ENCODE data around the gene NEURL1B.
"Not testable (repeated sequence)": the region's sequence is repeated elsewhere in the genome, so short reads cannot be mapped to it uniquely, and the experiment has no call there.

The NEURL1B gene

DNA sequence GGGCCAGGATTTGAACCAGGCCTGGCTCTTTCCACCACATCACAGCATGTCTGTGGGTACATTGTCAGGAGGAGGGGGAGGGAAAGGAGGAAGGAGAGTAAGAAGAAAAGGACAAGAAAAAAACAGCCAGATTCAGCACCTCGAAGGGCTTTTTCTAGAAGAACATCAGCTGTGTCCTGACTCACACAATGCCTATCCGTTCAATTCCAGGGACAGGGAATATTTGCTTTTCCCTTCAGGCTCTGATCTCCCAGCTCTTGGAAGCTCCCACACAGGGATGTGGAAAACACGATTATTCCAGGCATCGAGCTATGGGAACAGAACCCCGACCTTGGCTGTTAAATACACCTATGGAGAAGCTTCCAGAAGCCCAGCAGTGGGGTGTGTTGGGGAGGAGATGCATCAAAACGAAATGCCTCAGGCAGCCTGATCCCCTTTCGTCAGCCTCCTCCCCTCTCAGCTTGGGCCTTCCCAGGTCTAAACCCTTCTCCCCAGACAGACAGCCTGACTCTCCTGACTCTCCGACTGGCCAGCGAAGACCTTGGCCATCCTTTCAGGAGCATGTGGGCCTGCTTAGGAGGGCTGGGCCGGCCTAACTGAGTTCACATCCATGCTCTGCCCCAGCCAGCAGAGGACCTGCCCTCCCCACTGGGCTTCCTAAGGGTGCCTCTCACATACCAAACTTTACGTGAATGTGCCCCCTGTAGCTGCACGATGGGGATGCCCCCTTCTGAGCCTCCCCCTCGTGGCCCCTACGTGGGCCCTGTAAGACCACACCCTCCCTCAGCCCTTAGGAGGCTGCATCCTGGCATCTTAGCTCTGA is 54.4 kb downstream of the NEURL1B start:
- no peak for DNase-seq (ENCODE audit: low read depth in 2 of 2)

GRCh38 chr5:172696171-172696849 is 55.2 kb downstream of the NEURL1B start:
- no peak for DNase-seq (ENCODE audit: low read depth in 2 of 2)

GRCh38 chr5:172697123-172698121 is 56.4 kb downstream of the NEURL1B start:
- DNase-seq (ENCODE audit: low read depth in 2 of 2) = peak; percentile 72 to 77

DNA sequence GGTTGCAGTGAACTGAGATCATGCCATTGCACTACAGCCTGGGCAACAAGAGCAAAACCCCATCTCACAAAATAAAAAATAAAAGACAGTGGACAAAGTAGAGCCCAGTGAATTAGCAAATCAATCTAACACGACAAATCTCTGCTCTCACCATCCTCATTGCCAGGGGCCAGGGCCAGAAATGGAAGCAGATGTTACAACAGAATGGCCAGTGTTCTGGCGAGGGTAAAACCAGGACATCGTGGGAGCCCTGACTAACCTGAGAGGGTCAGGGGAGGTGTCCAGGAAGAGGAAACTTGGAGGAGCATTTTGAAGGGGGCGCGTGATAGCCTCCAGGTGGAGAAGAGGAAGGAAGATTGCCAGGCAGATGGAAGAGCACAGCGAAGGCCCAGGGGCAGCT is 58.4 kb downstream of the NEURL1B start:
- DNase-seq (ENCODE audit: low read depth in 2 of 2) = no peak

- no peak for DNase-seq (ENCODE audit: low read depth in 2 of 2)
Measured at GRCh38 chr5:172699999-172700364, 58.9 kb downstream of the NEURL1B start.

DNA sequence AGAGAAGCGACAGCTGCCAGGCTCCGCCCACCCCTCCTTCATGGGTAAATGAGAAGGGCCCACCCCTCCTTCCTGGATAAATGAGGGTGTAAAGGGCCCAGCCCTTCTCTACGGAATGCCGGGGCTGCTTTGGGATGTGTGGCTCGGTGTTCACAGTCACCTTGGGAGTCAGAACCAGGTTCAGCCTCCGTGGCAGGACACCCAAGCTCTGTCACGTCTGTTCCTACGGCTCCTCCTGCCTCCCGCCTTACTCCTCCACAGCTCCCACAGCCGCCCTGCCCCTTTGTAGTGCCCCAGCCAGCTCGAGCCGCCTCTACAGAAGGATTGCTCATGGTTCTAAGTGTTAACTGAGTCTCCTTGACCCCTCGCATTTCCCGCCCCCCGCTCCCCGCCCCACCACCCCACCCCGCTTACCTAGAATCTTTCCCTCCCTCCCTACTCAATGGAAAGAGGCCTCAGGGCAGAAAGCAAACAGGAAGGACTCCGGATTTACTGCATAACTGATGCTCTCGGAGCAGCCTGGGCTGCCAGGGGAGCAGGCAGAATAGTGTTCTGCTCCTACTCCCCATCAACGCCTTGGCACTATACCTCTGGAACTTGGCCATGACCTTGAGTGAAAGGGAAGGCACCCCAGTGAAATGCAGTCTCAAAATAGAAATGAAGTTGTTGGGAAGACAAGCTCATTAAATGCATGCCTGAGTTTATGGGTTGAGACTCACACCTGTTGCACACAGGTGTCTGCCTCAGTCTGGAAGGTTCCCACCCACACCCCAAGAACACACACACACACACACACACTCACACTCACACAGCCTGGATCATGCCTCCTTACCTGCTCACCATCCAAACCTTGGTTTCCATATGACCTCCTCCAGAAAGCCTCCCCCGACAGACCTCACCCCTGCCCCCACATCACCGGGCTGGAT is 59.6 kb downstream of the NEURL1B start:
- DNase-seq (ENCODE audit: low read depth in 2 of 2) = no peak

DNA sequence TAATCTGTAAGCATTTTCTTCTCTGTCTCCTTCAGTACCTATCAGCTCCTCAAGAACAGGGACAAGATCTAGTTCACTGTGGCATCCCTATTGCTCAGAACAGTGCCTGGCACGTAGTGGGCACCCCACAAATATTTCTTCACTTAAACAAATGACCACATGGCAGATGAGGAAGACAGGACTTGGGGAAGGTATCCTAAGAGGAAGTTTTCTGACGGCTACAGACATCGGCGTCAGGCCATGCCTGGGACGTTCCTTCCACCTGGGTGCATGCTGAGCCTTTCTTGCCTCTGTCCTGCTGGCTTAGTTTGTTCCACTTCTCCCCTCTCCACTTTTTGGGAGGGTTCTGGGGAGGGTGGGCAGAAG is 60.2 kb downstream of the NEURL1B start:
- no peak for DNase-seq (ENCODE audit: low read depth in 2 of 2)

GRCh38 chr5:172703952-172704351 is 62.9 kb downstream of the NEURL1B start:
- DNase-seq (ENCODE audit: low read depth in 2 of 2) = no peak

GRCh38 chr5:172705576-172706084 is 64.6 kb downstream of the NEURL1B start:
- no peak for DNase-seq (ENCODE audit: low read depth in 2 of 2)

- no peak for DNase-seq (ENCODE audit: low read depth in 2 of 2)
Measured at GRCh38 chr5:172706796-172707195, 65.7 kb downstream of the NEURL1B start.

- DNase-seq (ENCODE audit: low read depth in 2 of 2) = no peak
Measured at GRCh38 chr5:172707285-172708182, 66.5 kb downstream of the NEURL1B start.

DNA sequence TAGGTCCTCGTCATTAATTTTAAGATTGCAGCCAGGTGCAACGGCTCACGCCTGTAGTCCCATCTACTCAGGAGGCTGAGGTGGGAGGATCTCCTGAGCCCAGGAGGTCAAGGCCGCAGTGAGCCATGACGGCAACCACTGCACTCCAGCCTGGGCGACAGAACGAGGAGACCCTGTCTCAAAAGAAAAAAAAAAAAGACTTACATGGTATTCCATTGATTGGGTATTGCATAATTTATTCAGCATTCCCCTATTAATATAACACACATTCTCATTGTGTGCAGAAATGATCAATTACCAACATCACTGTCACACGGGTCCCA is 67.1 kb downstream of the NEURL1B start:
- no peak for DNase-seq (ENCODE audit: low read depth in 2 of 2)

DNA sequence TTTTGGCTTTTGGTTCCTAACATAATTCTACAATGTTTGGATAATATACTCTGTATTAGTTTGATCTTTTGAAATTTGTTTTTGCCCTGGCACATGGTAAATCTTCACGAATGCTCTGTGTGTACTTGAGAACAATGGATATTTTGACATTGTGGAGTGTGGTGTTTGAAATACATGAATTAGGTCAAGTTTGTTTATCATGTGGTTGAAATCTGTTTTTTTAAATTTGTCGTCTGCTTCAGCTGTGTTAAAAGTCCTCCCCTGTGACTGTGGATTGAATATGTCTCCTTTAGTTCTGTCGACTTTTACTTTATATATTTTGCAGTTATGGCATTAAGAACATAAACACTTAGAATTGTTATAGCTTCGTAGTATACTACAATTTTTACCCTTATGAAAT is 69.6 kb downstream of the NEURL1B start:
- no peak for DNase-seq (ENCODE audit: low read depth in 2 of 2)

DNA sequence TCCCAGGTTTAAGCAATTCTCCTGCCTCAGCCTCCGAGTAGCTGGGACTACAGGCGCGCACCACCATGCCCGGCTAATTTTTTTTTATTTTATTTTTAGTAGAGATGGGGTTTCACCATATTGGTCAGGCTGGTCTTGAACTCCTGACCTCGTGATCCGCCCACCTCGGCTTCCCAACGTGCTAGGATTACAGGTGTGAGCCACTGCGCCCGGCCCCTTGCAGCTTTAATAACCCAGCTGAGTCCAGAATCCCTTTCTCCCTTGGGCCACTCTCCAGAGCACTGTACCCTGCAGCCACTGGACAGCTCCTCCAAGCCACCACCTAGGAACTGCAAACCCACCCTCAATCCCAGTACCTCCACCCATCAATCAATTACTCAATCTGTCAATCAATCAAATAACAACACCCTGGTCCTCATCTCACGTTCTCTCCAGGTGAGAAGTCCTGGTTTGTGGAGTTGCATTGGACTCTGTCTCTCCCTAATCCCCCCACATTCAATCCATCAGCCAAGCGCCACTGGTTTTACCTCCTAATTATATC is 70.3 kb downstream of the NEURL1B start:
- not testable (repeated sequence) for DNase-seq (ENCODE audit: low read depth in 2 of 2)

DNA sequence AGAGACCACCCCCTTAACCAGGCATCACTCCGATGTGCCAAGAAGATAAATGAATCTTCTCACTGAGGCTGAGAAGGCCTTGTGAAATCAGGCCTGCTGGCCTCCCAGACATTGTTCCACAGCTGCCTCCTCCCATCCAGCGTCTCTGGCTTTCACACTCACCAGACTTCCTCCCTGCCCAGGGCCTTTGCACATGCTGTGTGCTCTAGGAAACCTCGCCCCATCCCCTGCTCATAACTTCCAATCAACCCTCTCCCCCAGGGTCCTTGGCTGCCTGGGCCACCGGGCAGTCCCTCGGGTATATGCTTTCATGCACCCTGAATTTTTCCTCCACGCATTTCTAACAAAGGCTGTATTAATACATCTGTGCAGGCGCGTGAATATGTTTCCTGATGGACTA is 71.5 kb downstream of the NEURL1B start:
- DNase-seq (ENCODE audit: low read depth in 2 of 2) = no peak

DNA sequence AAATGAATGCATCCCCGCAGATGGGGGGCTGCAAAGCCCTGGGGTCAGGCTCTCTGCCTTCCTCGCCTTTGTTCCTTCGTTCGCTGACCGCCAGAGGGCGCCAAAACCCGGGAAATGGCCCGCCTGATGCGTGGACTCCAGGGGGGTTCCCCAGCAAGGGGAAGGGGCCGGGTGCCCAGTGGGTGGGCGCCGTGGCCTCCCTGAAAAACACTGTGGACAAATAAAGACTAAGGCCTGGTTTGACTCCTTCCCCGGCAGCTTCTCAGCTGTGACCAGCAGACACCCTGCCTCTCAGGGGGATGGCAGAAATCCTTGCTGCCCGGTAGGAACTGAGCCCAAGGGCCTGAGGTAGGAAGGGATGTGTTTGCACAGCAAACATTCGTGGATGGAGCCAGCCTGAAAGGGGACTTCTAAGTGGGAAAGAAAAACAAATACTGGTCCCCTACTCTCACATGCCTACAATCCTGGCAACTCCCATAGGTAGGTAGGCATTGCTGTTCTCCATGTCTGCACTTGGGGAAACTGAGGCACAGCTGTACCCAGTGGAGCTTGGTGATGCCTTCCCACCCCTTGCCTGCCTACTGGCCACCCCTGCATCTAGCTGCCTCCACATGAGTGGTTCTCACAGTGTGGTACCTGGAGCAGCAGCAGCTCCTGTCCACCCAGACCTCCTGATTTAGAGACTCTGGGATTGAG is 72.2 kb downstream of the NEURL1B start:
- DNase-seq (ENCODE audit: low read depth in 2 of 2) = peak; percentile 33 to 51

DNA sequence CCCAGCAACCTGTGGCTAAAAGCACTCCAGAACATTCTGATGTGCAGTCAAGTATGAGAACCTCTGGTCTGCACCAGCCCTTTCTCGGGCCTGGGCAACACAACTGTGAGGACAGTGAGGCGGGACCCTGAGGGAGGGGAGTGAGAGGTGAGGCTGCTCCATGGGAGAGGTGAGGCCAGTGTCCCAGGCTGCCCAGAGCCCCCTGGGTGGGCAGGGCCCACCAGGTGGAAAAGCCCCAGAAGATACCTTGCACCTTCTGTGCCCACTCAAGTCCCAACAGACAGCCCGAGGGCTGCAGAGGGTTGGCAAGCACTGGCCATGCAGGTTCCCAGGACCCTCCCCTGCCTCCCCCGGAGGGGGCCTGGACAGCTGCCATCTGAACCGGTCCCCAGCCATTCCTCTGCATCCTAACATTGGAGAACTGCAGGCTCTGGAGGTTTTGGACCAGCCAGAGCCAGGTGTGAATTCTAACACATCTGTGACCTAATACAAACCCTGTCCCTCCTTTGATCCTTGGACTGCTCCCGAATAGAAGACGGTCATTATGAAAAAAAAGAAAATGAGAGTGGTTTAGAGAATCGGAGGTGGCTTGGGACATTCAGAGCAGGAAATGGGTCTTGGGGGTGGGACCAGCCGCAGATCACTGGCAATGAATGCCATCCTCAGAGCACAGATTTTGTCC is 72.9 kb downstream of the NEURL1B start:
- no peak for DNase-seq (ENCODE audit: low read depth in 2 of 2)

Data from stimulated activated CD4-positive, alpha-beta T cell treated with anti-CD3 and anti-CD28 coated beads, Interleukin-15, amount 100 ng/mL, for 48 hours (primary cell).